ENCODE measurements around the gene ELMO2.
A peak's percentile ranks its signal among the peaks of the same experiment; 100 is the strongest.
"Not testable (repeated sequence)": the region's sequence is repeated elsewhere in the genome, so short reads cannot be mapped to it uniquely, and the experiment has no call there.

Gene ELMO2

DNA sequence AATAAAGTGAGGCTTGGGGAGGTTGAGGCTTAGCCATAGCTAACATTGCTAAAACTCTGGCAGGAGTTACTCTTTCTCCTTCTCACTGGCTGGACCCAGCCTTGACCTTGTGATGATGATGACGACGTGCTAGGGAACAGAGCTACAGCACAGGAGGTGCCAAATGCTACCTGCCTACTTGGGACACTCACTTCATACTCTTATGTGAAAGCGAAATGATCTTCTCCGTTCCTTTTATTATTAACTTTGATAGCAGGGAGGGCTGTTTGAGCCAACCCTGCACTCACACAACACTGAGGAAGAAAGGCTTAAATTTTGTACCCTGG is 1.2 kb upstream of the ELMO2 start:
- no peak for DNase-seq

- DNase-seq, result peak in 38 of 51 donors; percentile 22 to 91 (median 58)
Measured at GRCh38 chr20:46406986-46407670, 713 bp upstream of the ELMO2 start.

DNA sequence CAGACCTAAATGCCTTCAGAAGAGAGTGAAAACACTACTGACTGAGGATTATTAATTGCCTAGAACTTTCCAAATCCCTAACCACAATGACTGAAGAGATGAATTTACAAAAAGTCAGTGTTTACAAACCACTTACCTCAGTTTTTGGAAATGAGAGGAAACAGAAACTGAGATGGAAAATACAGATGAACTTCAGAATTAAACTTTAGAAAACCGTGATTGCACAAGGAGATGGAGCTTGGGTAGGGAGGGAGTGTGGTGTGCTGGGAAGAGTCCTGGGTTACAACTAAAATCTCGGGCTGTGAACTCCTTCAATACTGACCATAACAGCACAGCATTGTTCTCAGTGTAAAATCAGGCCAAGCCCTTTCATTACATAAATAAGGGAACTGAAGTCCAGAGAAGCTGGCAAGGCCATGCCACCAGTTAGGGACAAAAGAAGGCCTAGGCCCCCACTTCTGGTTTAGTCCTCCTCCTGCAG is 4.0 kb downstream of the ELMO2 start:
- peak in 26 of 51 donors; percentile 8 to 72 (median 34) for DNase-seq

- DNase-seq, result no peak
Measured at GRCh38 chr20:46401478-46401860, 4.9 kb downstream of the ELMO2 start.

DNA sequence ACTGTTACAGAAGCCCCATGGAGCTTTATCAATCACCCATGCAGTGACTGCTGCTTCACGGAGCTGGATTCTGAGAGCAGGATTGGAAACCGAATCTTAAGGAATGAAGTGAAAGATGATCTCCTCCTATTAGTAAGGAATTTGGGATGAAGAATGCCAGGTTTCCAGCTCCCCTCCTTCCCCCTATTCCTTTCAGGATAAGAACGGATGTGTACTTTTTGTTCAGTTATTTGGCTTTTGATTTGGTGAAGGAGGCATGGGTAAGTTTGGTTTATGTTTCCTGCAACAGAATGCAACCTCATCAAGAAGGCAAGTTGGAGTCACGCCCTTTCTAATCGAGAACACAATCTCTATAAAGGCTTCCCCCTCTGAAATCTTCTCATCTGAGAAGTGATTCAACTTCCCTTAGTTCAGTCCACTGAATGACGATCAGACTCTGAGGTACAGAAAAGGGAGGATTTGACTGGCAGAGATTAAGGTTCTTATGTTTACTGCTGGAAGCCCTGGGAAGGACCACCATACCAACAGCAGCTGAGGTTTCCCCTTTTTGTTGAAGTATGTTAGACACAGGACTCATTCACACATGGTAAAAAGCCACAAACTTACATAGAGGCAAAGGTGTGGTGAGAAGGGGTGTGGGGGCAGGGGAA is 5.5 kb downstream of the ELMO2 start:
- peak in 1 of 51 donors; percentile 36 for DNase-seq

- peak in 2 of 51 donors; percentile 7 to 36 for DNase-seq
Measured at GRCh38 chr20:46400253-46400652, 6.2 kb downstream of the ELMO2 start.

GRCh38 chr20:46399401-46399800 is 7.0 kb downstream of the ELMO2 start:
- no peak for DNase-seq

DNA sequence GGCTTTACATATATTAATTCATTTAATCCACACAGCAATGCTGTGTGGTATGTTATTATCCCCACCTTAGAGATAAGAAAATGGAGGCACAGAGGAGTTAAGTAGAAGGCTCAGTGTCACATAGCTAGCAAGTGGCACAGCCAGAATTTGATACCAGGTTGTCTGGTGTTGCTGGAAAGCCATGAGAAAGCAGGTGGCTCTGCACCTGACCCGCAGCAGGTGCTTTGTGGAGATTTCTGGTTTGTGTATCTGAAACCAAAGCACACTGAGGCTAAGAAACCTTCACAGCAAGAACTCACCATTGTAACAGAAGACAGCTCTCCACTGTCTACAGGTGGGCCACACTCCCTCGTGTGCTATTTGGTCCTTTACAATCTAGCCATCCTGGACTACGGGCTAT is 7.5 kb downstream of the ELMO2 start:
- DNase-seq, result no peak

DNA sequence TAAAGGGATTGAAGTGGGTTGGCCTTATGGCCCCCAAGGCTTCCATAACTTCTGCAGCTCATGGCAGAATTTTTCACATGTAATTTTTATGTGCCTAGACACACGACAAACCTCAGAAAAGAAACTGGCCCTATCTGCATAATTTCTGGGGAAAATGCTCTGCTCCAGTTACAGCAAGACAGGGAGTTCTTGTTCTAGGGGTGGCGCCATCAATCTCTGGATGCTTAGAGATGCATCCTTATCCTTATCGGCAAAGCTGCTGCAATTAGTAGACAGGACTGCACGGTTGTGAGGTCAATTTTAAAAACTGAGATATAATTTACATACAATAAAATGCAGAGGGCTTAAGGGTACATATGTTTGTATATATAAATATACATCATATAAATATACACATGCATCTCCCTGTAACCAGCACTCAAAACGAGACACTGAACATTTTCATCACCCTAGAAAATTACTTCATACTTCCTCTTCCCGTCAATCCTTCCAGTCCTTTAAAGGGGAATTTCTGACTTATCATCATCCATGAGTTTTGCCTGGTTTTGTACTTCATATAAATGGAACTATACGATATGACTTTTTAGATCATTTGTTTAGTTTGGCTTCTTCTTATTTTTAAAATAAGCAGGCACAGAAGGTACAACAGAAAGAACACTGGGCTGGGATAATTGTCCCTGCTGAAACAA is 10.2 kb downstream of the ELMO2 start:
- DNase-seq, result peak in 1 of 51 donors; percentile 17

DNA sequence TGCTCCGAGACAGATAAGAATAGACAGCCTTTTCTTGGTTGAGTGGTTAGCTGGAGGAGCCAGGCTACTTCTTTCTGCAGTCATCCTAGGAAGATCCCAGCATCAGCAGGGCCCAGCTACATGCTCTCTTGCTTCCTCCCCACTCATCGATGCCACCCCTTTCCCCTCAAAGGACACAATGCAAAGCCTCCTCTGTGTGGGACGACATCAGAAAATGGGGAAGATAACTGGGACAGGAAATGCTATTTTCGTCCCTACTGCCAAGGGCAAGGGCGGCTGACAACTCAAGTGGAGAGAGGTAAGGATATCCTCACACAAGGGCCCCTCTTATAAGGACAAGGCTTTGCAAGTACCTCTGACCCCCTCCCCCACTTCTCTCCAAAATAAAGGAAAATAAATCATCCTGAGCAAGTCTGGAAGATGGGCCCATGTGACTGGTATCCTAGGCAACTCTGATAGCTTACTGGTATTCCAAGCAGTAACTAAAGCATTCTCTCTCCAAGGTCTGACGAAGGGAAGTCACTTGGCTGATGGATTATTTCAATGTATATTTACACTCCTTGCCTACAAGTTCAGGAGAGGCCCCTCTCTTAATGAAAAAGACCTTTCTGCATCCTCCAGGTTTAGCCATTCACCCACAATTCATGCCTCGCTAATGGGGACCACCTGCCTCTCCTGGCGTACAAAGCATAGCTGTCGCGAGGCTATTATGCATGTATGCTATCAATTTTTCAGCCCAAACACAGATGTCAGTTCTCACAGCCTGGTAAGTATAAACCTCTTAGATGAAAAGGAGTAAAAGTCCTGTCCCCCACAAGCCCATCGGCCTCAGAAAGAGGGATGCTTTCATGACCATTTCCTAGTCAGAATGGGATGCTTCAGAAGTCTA is 11.3 kb downstream of the ELMO2 start:
- peak in 2 of 51 donors; percentile 13 to 16 for DNase-seq

DNA sequence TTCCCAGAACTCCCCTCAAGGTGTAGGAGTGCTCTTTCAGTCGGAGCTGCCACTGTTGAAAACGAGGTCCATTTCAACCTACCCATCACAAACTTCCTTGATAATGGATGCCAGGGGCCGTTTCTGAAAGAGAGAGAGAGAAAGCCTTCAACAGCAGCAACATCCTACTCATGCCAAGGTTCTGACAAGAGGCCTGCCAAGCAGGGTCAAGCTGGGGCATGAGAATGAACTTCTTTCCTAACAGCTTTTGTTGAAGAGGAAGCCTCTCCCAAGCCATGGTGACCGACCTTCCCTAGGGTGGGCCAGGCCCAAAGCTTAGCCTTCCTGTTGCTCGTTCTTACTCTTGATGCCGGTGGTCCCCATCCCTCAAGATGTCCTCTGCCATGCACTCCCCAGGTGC is 12.4 kb downstream of the ELMO2 start:
- DNase-seq, result peak in 8 of 51 donors; percentile 9 to 62 (median 20)

- DNase-seq, result no peak
Measured at GRCh38 chr20:46388937-46389336, 17.5 kb downstream of the ELMO2 start.

DNA sequence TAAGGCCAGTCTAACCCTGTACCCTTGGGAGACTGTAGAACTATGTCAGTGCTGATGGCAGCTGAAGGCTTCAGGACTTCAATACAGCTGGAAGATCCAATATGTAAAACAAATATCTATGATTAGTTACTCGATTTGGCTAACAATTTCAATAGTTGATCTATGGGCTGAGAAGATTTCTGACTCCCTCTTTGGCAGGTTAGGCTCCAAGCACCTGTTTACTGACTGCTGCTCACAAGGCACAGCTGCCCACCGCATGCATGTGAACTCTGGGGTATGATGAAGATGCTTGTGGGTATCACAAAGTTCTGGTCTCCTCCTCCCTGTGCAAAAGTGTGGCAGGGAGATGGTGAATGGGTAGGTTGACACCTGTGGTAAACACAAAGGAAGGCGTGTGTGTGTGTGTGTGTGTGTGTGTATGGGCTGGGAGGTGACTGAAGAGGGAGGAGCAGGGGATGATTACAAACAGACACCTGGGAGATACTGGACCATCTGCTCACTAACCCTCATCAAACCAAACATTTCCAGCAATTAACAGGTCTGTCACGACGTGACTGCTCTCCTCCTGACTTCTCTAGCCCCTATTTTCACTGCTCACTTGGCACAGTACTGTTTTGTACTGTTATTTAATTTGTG is 18.1 kb downstream of the ELMO2 start:
- no peak for DNase-seq

- DNase-seq, result not testable (repeated sequence)
Measured at GRCh38 chr20:46387054-46387453, 19.4 kb downstream of the ELMO2 start.

DNA sequence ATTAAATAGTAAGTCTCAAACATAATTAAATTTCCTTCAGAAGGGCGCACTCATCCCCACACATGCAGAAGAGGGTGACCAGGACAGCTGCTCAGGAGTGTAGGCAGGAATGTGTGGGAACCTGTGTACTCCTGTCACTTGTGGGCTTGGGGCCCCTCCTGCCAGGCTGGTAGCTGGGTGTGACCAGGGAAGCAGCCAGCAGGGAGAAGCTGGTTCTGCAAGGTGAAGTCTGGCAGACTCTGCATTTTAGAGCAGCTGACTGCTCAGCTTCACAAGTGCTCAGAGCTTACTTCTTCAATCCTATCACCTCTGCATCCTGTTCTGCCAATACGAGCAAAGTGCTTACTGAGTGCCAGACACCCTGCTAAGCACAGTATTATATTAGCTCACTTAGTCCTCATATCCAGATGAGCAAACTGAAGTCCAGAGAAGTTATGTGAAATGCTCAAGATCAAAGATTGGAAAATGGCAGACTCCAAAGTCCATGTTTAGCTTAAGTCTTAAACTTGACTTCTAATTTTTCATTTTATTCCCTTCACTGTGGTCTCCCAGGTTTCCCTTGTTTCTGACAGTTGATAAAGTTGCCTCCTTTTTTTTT is 27.9 kb downstream of the ELMO2 start:
- no peak for DNase-seq

DNA sequence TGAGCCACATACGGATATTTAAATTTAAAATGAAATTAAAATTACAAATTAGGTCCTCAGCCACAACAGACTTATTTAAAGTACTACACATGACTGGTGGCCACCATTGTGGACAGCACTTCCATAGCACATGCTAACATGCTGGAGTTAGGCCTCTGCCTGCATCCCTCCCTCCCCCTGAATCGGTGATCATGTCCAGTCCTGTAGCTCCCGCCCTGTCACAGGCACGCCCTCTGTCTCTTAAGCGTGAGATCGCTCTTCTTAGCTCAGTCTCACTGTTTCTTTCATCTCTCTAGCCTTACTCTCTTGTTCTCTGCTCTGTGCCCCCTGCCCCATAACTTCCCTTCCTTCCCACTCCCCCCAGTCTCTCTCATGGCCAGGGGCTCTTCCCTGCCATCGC is 28.9 kb downstream of the ELMO2 start:
- no peak for DNase-seq

- peak in 1 of 51 donors; percentile 47 for DNase-seq
Measured at GRCh38 chr20:46376196-46376785, 30.1 kb downstream of the ELMO2 start.

- DNase-seq, result peak in 1 of 51 donors; percentile 48
Measured at GRCh38 chr20:46375771-46376170, 30.6 kb downstream of the ELMO2 start.

- no peak for DNase-seq
Measured at GRCh38 chr20:46374383-46374782, 32.0 kb downstream of the ELMO2 start.

DNA sequence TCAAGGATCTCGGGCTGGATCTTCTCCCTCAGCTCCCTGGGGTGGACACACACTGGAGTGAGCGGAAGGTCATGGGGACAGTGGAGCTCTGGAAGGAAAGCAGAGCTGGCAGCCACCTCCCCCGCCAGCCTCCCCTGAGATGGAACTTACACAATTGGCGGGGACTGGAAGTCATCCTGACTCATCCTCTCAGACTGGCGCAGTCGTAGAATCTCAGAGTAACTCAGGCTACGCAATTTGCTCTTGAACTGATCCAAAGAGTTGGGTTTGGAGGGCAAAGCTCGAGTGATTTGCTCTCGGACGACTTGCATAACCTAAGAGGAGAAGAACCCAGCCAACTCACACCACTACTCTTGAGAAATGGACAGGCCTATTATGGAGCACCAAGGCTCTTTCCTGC is 34.8 kb downstream of the ELMO2 start:
- no peak for DNase-seq
